GM12801 (cell line): Measurements from ENCODE around the gene PRKCE.

Experiments
- CTCF ChIP-seq: IDR thresholded peaks from one replicate; pipeline ENCODE4 v1.5.1; 2011; ENCODE audit warnings: control low read depth; ENCODE audit not compliant: insufficient read length; ENCODE audit errors: extremely low read depth

PRKCE gene

GRCh38 chr2:45888641-45889040 lies 237.2 kb downstream of the PRKCE start:
- TF ChIP-seq CTCF, result no peak

GRCh38 chr2:45889053-45889452 lies 237.6 kb downstream of the PRKCE start:
- TF ChIP-seq CTCF, result no peak

- no peak for TF ChIP-seq CTCF
Observed at GRCh38 chr2:45889620-45890370, 238.3 kb downstream of the PRKCE start.

- no peak for TF ChIP-seq CTCF
Observed at GRCh38 chr2:45890819-45891218, 239.3 kb downstream of the PRKCE start.

- TF ChIP-seq CTCF, result no peak
Observed at GRCh38 chr2:45891719-45892424, 240.4 kb downstream of the PRKCE start.

- TF ChIP-seq CTCF, result no peak
Observed at GRCh38 chr2:45892425-45892745, 240.9 kb downstream of the PRKCE start.

- no peak for TF ChIP-seq CTCF
Observed at GRCh38 chr2:45892757-45893156, 241.3 kb downstream of the PRKCE start.
